ENCODE measurements around the gene EFCC1.
A peak's percentile ranks its signal among the peaks of the same experiment; 100 is the strongest.
"Not testable (repeated sequence)": the region's sequence is repeated elsewhere in the genome, so short reads cannot be mapped to it uniquely, and the experiment has no call there.

EFCC1 gene

DNA sequence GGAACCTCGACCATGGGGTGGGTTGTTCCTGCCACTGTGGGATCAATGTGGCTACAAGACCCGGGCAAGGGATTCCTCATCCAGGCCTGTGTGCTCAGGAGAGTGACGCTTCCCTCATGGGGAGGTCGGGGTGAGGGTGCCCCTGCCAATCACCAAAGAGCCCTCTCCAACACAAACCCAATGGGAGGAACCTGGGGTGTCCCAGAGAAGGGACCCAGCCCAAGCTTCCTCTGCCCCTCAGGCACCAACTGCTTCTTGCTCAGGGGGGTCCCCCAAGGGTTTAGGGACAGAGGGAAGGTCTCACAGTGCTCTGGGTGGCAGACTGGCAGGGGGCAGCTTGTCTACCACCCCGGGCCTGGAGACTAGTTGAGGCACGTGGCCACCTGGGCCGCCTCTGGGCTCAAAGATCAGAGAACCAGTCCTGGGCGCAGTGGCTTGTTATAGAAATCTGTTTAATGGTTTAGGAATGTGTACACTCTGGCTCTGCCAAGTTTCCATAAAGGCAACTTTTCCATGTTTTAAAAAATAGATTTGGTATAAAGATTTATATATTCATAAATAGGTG lies 86.1 kb downstream of the EFCC1 start:
- no peak for DNase-seq

GRCh38 chr3:129087904-129088303 lies 86.8 kb downstream of the EFCC1 start:
- peak; percentile 6 for DNase-seq

DNA sequence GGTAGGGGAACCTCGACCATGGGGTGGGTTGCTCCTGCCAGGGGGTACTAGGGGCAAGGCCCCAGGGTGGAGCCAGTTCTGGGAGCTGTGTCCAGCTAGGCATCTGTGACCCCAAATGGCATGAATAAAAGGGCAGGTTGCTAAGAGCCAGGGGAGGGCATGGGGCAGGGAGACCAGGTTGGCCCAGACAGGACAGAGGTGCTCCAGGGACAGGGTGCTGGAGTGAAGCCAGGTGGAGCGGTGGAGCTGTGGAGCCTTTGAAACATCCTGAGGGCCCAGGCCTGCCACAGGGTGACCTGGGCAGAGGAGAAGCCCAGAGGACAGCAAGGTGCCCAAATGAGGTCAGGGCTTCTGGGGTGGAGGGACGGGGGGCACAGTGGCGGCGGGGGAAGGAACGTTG lies 87.2 kb downstream of the EFCC1 start:
- DNase-seq, result not testable (repeated sequence)

Measured in CD4-positive, alpha-beta T cell treated with Interleukin-4 for 4 hours (primary cell).